Activated CD4-positive, alpha-beta memory T cell treated with anti-CD3 and anti-CD28 coated beads, Interleukin-2, amount 10 ng/mL, durations not matched to agents 7 days and 5 days (primary cell): Measurements from ENCODE around the gene IQGAP3. TPM values are rescaled to one million over a fixed set of nuclear protein-coding genes. Genes with fewer than 3 reads are reported as not detected.
A peak's percentile ranks its signal among the peaks of the same experiment; 100 is the strongest.

Experiments
- CTCF ChIA-PET: fragments of 350-600 bp; sonication (Branson Sonifier 250); formaldehyde crosslinking; loops from one replicate; lab custom pipeline; 2021; ENCODE audit warnings: antibody characterized with exemption, inconsistent platforms; lab: Charles Lee
- POLR2A ChIA-PET: fragments of 350-600 bp; sonication (Branson Sonifier 250); formaldehyde crosslinking; loops from one replicate; lab custom pipeline; 2021; ENCODE audit warnings: antibody characterized with exemption; lab: Charles Lee
- DNase-seq: peaks from one replicate; pipeline ENCODE4 v3.0.0-alpha.2; 2020
- H3K27ac Mint-ChIP-seq: one replicate; pipeline ENCODE4 v1.8.0; 2021; ENCODE audit warnings: mild to moderate bottlenecking, mixed read lengths
- H3K27me3 Mint-ChIP-seq: one replicate; pipeline ENCODE4 v1.8.0; 2021; ENCODE audit warnings: mixed read lengths
- H3K36me3 Mint-ChIP-seq: one replicate; pipeline ENCODE4 v1.8.0; 2021; ENCODE audit warnings: low read depth, mixed read lengths
- H3K4me1 Mint-ChIP-seq: one replicate; pipeline ENCODE4 v1.8.0; 2021; ENCODE audit warnings: mixed read lengths
- H3K4me3 Mint-ChIP-seq: one replicate; pipeline ENCODE4 v1.8.0; 2021; ENCODE audit warnings: mild to moderate bottlenecking, mixed read lengths
- H3K9me3 Mint-ChIP-seq: one replicate; pipeline ENCODE4 v1.8.0; 2021; ENCODE audit warnings: mixed read lengths
- total RNA-seq, 2 experiments: library from RNA; stranded (reverse); gene quantifications; one replicate each; pipeline ENCODE4 v1.2.3, GENCODE V29; 2021

The IQGAP3 gene
- total RNA-seq, 2 experiments from 2014 or later, result 18.4 to 19.7 TPM

GRCh38 chr1:156497743-156498431 is 74.5 kb downstream of the IQGAP3 start:
- no peak for DNase-seq
- H3K4me3 Mint-ChIP-seq, result peak overlapping the region; percentile 15

GRCh38 chr1:156497078-156497742 is 75.2 kb downstream of the IQGAP3 start:
- no peaks in the 10 kb centered on the region for H3K9me3 Mint-ChIP-seq
- no peaks in the 10 kb centered on the region for H3K27me3 Mint-ChIP-seq
- POLR2A ChIA-PET, result interaction anchor here (11.0 kb wide), 1 partner anchor 12 kb away, joined by 286 read pairs; no protein-coding TSS in a partner anchor
- peaks cover 60% of the 10 kb centered on the region for H3K4me1 Mint-ChIP-seq
- H3K36me3 Mint-ChIP-seq, result peaks cover 17% of the 10 kb centered on the region
- DNase-seq, result no peak
- H3K27ac Mint-ChIP-seq, result no peak overlapping the region
- CTCF ChIA-PET, result interaction anchor here (1.0 to 1.3 kb wide), 3 partner anchors 17 to 111 kb away, joined by 3 to 5 read pairs (median 3); no protein-coding TSS in a partner anchor
- no peak overlapping the region for H3K4me3 Mint-ChIP-seq

More at GRCh38 chr1:156497743-156498431, 74.5 kb downstream of the IQGAP3 start:
- Mint-ChIP-seq H3K36me3 (peaks cover 14% of the 10 kb centered on the region), H3K27ac (no peak overlapping the region), H3K9me3 (no peaks in the 10 kb centered on the region), H3K4me1 (peaks cover 60% of the 10 kb centered on the region), H3K27me3 (no peaks in the 10 kb centered on the region)
- ChIA-PET POLR2A (interaction anchor here (0.6 to 11.0 kb wide), 4 partner anchors 11 to 565 kb away, joined by 3 to 286 read pairs (median 5); no protein-coding TSS in a partner anchor), CTCF (interaction anchor here (1.0 to 2.4 kb wide), 5 partner anchors 14 to 112 kb away, joined by 3 to 21 read pairs (median 3); no protein-coding TSS in a partner anchor)

GRCh38 chr1:156496211-156496761 is 76.1 kb downstream of the IQGAP3 start:
- Mint-ChIP-seq H3K36me3 (peaks cover 21% of the 10 kb centered on the region), H3K4me1 (peaks cover 60% of the 10 kb centered on the region), H3K4me3 (no peak overlapping the region), H3K27me3 (no peaks in the 10 kb centered on the region), H3K9me3 (no peaks in the 10 kb centered on the region), H3K27ac (no peak overlapping the region)
- no peak for DNase-seq
- POLR2A ChIA-PET, result interaction anchor here (11.0 kb wide), 1 partner anchor 11 kb away, joined by 286 read pairs; no protein-coding TSS in a partner anchor
- CTCF ChIA-PET, result interaction anchor here (0.6 to 1.3 kb wide), 3 partner anchors 16 to 60 kb away, joined by 3 to 5 read pairs (median 3); no protein-coding TSS in a partner anchor

- POLR2A ChIA-PET, result interaction anchor here (1.3 to 11.0 kb wide), 2 partner anchors 9 to 10 kb away, joined by 6 to 286 read pairs; no protein-coding TSS in a partner anchor
- Mint-ChIP-seq H3K36me3 (peaks cover 21% of the 10 kb centered on the region), H3K4me1 (peaks cover 67% of the 10 kb centered on the region), H3K27me3 (no peaks in the 10 kb centered on the region), H3K4me3 (no peak overlapping the region), H3K27ac (no peak overlapping the region), H3K9me3 (no peaks in the 10 kb centered on the region)
- CTCF ChIA-PET, result interaction anchor here (0.6 to 1.0 kb wide), 2 partner anchors 50 to 61 kb away, joined by 3 to 4 read pairs; no protein-coding TSS in a partner anchor
- DNase-seq, result no peak
These were observed 76.8 kb downstream of the IQGAP3 start for GRCh38 chr1:156495401-156496140.

- POLR2A ChIA-PET, result interaction anchor here (1.3 kb wide), 1 partner anchor 10 kb away, joined by 6 read pairs; no protein-coding TSS in a partner anchor
- CTCF ChIA-PET, result interaction anchor here (1.0 kb wide), 1 partner anchor 49 kb away, joined by 4 read pairs; no protein-coding TSS in a partner anchor
- no peaks in the 10 kb centered on the region for H3K9me3 Mint-ChIP-seq
- no peaks in the 10 kb centered on the region for H3K27me3 Mint-ChIP-seq
- H3K27ac Mint-ChIP-seq, result no peak overlapping the region
- DNase-seq, result no peak
- H3K36me3 Mint-ChIP-seq, result peaks cover 21% of the 10 kb centered on the region
- H3K4me1 Mint-ChIP-seq, result peaks cover 79% of the 10 kb centered on the region
- H3K4me3 Mint-ChIP-seq, result no peak overlapping the region
These were observed 78.0 kb downstream of the IQGAP3 start for GRCh38 chr1:156494309-156494895.

GRCh38 chr1:156493742-156494141 is 78.6 kb downstream of the IQGAP3 start:
- no peak for DNase-seq
- ChIA-PET CTCF (no interaction called here), POLR2A (interaction anchor here (0.8 kb wide), 1 partner anchor 12 kb away, joined by 3 read pairs; no protein-coding TSS in a partner anchor)
- Mint-ChIP-seq H3K4me1 (peaks cover 82% of the 10 kb centered on the region), H3K27ac (no peak overlapping the region), H3K9me3 (no peaks in the 10 kb centered on the region), H3K36me3 (peaks cover 21% of the 10 kb centered on the region), H3K27me3 (no peaks in the 10 kb centered on the region), H3K4me3 (no peak overlapping the region)

- ChIA-PET CTCF (no interaction called here), POLR2A (interaction anchor here (0.8 kb wide), 1 partner anchor 12 kb away, joined by 3 read pairs; no protein-coding TSS in a partner anchor)
- DNase-seq, result no peak
- H3K9me3 Mint-ChIP-seq, result no peaks in the 10 kb centered on the region
- no peak overlapping the region for H3K4me3 Mint-ChIP-seq
- peaks cover 82% of the 10 kb centered on the region for H3K4me1 Mint-ChIP-seq
- no peaks in the 10 kb centered on the region for H3K27me3 Mint-ChIP-seq
- no peak overlapping the region for H3K27ac Mint-ChIP-seq
- peaks cover 21% of the 10 kb centered on the region for H3K36me3 Mint-ChIP-seq
These were observed 79.2 kb downstream of the IQGAP3 start for GRCh38 chr1:156493154-156493631.

GRCh38 chr1:156492591-156493080 is 79.7 kb downstream of the IQGAP3 start:
- peaks cover 24% of the 10 kb centered on the region for H3K36me3 Mint-ChIP-seq
- POLR2A ChIA-PET, result interaction anchor here (1.1 to 13.8 kb wide), 2 partner anchors 8 to 35 kb away, joined by 3 to 286 read pairs; partner anchors contain the start of gene MEF2D
- DNase-seq, result no peak

GRCh38 chr1:156492013-156492590 is 80.3 kb downstream of the IQGAP3 start:
- H3K4me1 Mint-ChIP-seq, result peaks cover 82% of the 10 kb centered on the region
- ChIA-PET CTCF (interaction anchor here (0.9 to 4.2 kb wide), 4 partner anchors 9 to 29 kb away, joined by 3 to 40 read pairs (median 5); partner anchors contain the start of gene MEF2D), POLR2A (interaction anchor here (1.1 to 13.8 kb wide), 4 partner anchors 8 to 99 kb away, joined by 3 to 286 read pairs (median 8); partner anchors contain the start of genes MEF2D and NAXE)
- H3K9me3 Mint-ChIP-seq, result no peaks in the 10 kb centered on the region
- peaks cover 24% of the 10 kb centered on the region for H3K36me3 Mint-ChIP-seq
- H3K4me3 Mint-ChIP-seq, result no peak overlapping the region
- no peak for DNase-seq
- H3K27me3 Mint-ChIP-seq, result no peaks in the 10 kb centered on the region
- H3K27ac Mint-ChIP-seq, result no peak overlapping the region

More at GRCh38 chr1:156492591-156493080, 79.7 kb downstream of the IQGAP3 start:
- Mint-ChIP-seq H3K27ac (no peak overlapping the region), H3K4me3 (no peak overlapping the region), H3K27me3 (no peaks in the 10 kb centered on the region), H3K9me3 (no peaks in the 10 kb centered on the region), H3K4me1 (peaks cover 82% of the 10 kb centered on the region)
- CTCF ChIA-PET, result interaction anchor here (1.6 to 4.2 kb wide), 2 partner anchors 12 to 28 kb away, joined by 3 to 40 read pairs; no protein-coding TSS in a partner anchor

GRCh38 chr1:156491151-156491949 is 81.0 kb downstream of the IQGAP3 start:
- CTCF ChIA-PET, result interaction anchor here (0.9 to 4.2 kb wide), 5 partner anchors 10 to 115 kb away, joined by 3 to 40 read pairs (median 4); partner anchors contain the start of gene MEF2D
- Mint-ChIP-seq H3K4me3 (no peak overlapping the region), H3K9me3 (no peaks in the 10 kb centered on the region), H3K36me3 (peaks cover 28% of the 10 kb centered on the region), H3K27me3 (no peaks in the 10 kb centered on the region), H3K4me1 (peaks cover 83% of the 10 kb centered on the region), H3K27ac (peak overlapping the region; percentile 52)
- POLR2A ChIA-PET, result interaction anchor here (0.9 to 13.8 kb wide), 7 partner anchors 9 to 100 kb away, joined by 3 to 286 read pairs (median 3); partner anchors contain the start of genes MEF2D and NAXE
- DNase-seq, result no peak
